PC-3 (cell line): Measurements from ENCODE around the gene LAT. TPM values are rescaled to one million over a fixed set of nuclear protein-coding genes. Genes with fewer than 3 reads are reported as not detected.

Source experiments
- ATAC-seq: fragments of 200-7000 bp; cut with Tn5 transposase; 2 replicates; pipeline ENCODE4 v1.9.1; 2020; ENCODE audit warnings: mild to moderate bottlenecking, moderate library complexity
- BruUV-seq: library from RNA; stranded (reverse); fragments of 400-500 nt; replicated peaks from 2 replicates; lab custom pipeline; 2021; lab: Mats Ljungman, UMichigan
- CTCF ChIA-PET: fragments of 300-600 bp; sonication (Branson Sonifier 250); formaldehyde crosslinking; loops from one replicate; lab custom pipeline; 2022; ENCODE audit warnings: antibody characterized with exemption; lab: Charles Lee
- POLR2A ChIA-PET: fragments of 300-600 bp; sonication (Branson Sonifier 250); formaldehyde crosslinking; loops from one replicate; lab custom pipeline; 2022; ENCODE audit warnings: antibody characterized with exemption; ENCODE audit not compliant: unreplicated experiment; lab: Charles Lee
- DNase-seq: peaks from one replicate; pipeline ENCODE4 v3.0.0-alpha.2; 2015
- H2AFZ ChIP-seq: fragments of 300-600 bp; sonication (generic); 2 replicates; pipeline ENCODE4 v1.6.0; 2016; ENCODE audit warnings: antibody characterized with exemption, low read length
- H3F3A ChIP-seq: fragments of 300-600 bp; sonication (generic); one replicate; pipeline ENCODE4 v1.6.0; 2017; ENCODE audit warnings: antibody characterized with exemption, low read length, control low read depth, mild to moderate bottlenecking; ENCODE audit not compliant: unreplicated experiment
- H3K27ac ChIP-seq: fragments of 300-600 bp; sonication (generic); 2 replicates; pipeline ENCODE4 v1.5.1; 2016; ENCODE audit warnings: mild to moderate bottlenecking, low read length
- H3K27me3 ChIP-seq: fragments of 300-600 bp; sonication (generic); 2 replicates; pipeline ENCODE4 v1.6.1; 2016; ENCODE audit warnings: low read length, mixed read lengths
- H3K36me3 ChIP-seq: fragments of 300-600 bp; sonication (generic); 2 replicates; pipeline ENCODE4 v1.6.1; 2016; ENCODE audit warnings: low read depth, mixed run types, low read length, mixed read lengths
- H3K4me1 ChIP-seq: fragments of 300-600 bp; sonication (generic); 2 replicates; pipeline ENCODE4 v1.5.1; 2016; ENCODE audit warnings: low read length; ENCODE audit not compliant: insufficient read depth
- H3K4me2 ChIP-seq: fragments of 300-600 bp; sonication (generic); 2 replicates; pipeline ENCODE4 v1.6.0; 2016; ENCODE audit warnings: low read length
- H3K4me3 ChIP-seq: fragments of 300-600 bp; sonication (generic); 2 replicates; pipeline ENCODE4 v1.5.1; 2016; ENCODE audit warnings: mild to moderate bottlenecking, low read length, mixed read lengths
- H3K79me2 ChIP-seq: fragments of 300-600 bp; sonication (generic); 2 replicates; pipeline ENCODE4 v1.6.1; 2017; ENCODE audit warnings: low read length, mixed read lengths
- H3K9ac ChIP-seq: fragments of 300-600 bp; sonication (generic); 2 replicates; pipeline ENCODE4 v1.6.0; 2016; ENCODE audit warnings: mild to moderate bottlenecking, low read length
- H3K9me2 ChIP-seq: fragments of 300-600 bp; sonication (generic); replicated peaks from 2 replicates; pipeline ENCODE4 v1.6.1; 2016; ENCODE audit warnings: mixed run types, low read length, mixed read lengths
- H3K9me3 ChIP-seq: fragments of 300-600 bp; sonication (generic); 2 replicates; pipeline ENCODE4 v1.6.1; 2016; ENCODE audit warnings: low read length, mixed read lengths
- H4K20me1 ChIP-seq: fragments of 300-600 bp; sonication (generic); 2 replicates; pipeline ENCODE4 v1.6.1; 2016; ENCODE audit warnings: low read length, mixed read lengths
- CTCF ChIP-seq: fragments of 300-600 bp; sonication (generic); conservative IDR thresholded peaks from 2 replicates; pipeline ENCODE4 v1.5.1; 2017; ENCODE audit warnings: antibody characterized with exemption, low read depth, mild to moderate bottlenecking, low read length
- EZH2 ChIP-seq: fragments of 300-600 bp; sonication (generic); IDR thresholded peaks from one replicate; pipeline ENCODE4 v1.6.1; 2017; ENCODE audit warnings: antibody characterized with exemption, mild to moderate bottlenecking, low read length; ENCODE audit not compliant: unreplicated experiment
- EZH2phosphoT487 ChIP-seq: fragments of 300-600 bp; sonication (generic); IDR thresholded peaks from 2 replicates; pipeline ENCODE4 v1.6.1; 2018; ENCODE audit warnings: mild to moderate bottlenecking, antibody characterized with exemption, low read length, borderline replicate concordance
- intact Hi-C: fragments of 100-400 bp; cut with micrococcal nuclease; formaldehyde crosslinking; loops from 2 replicates; pipeline ENCODE4 v1.9.0; 2023
- total RNA-seq: library from RNA; depleted of rRNA; stranded (reverse); fragments of >200 nt; gene quantifications from 2 replicates; pipeline ENCODE4 v1.2.3, GENCODE V29; 2014

The LAT gene
- total RNA-seq, 1 experiment from 2014 or later, result 1.0 TPM

GRCh38 chr16:28982949-28983348 is 1.9 kb upstream of the LAT start:
- ATAC-seq, result no peak
- H2AFZ ChIP-seq, result no peak overlapping the region

GRCh38 chr16:28983644-28984043 is 1.2 kb upstream of the LAT start:
- POLR2A ChIA-PET, result no interaction called here
- Histone ChIP-seq H3K4me3 (no peak overlapping the region), H3K9me2 (no peaks in the 10 kb centered on the region), H3K9me3 (no peaks in the 10 kb centered on the region), H3K4me1 (no peaks in the 10 kb centered on the region), H3K36me3 (peaks cover 6% of the 10 kb centered on the region; the same call in 1 of the 2 replicates), H3K27ac (no peak overlapping the region), H3K4me2 (no peak overlapping the region), H2AFZ (no peak overlapping the region), H4K20me1 (no peaks in the 10 kb centered on the region), H3K79me2 (no peaks in the 10 kb centered on the region), H3K9ac (no peak overlapping the region), H3F3A (no peaks in the 10 kb centered on the region), H3K27me3 (no peaks in the 10 kb centered on the region)
- CTCF ChIA-PET, result no interaction called here
- DNase-seq (no peak), ATAC-seq (no peak)
- TF ChIP-seq EZH2phosphoT487 (no peak), EZH2 (no peak), CTCF (no peak)
- no TSS peak for BruUV-seq
- intact Hi-C loops, result no loop called here

More at GRCh38 chr16:28982949-28983348, 1.9 kb upstream of the LAT start:
- intact Hi-C loops, result no loop called here
- Histone ChIP-seq H3K9me3 (no peaks in the 10 kb centered on the region), H3K27ac (no peak overlapping the region), H3K36me3 (peaks cover 6% of the 10 kb centered on the region; the same call in 1 of the 2 replicates), H3F3A (no peaks in the 10 kb centered on the region), H3K9me2 (no peaks in the 10 kb centered on the region), H3K9ac (no peak overlapping the region), H3K27me3 (no peaks in the 10 kb centered on the region), H3K4me1 (no peaks in the 10 kb centered on the region), H3K4me3 (no peak overlapping the region), H3K4me2 (no peak overlapping the region), H4K20me1 (no peaks in the 10 kb centered on the region), H3K79me2 (no peaks in the 10 kb centered on the region)
- DNase-seq, result no peak
- CTCF ChIA-PET, result no interaction called here
- POLR2A ChIA-PET, result no interaction called here
- TF ChIP-seq CTCF (no peak), EZH2 (no peak), EZH2phosphoT487 (no peak)
- no TSS peak for BruUV-seq

- H3K4me2 ChIP-seq, result no peak overlapping the region
- no peak overlapping the region for H3K4me3 ChIP-seq
Measured at GRCh38 chr16:28984091-28984490, 761 bp upstream of the LAT start.

More at GRCh38 chr16:28984091-28984490, 761 bp upstream of the LAT start:
- DNase-seq (no peak), ATAC-seq (no peak)
- no peak for TF ChIP-seq EZH2
- no peak for TF ChIP-seq EZH2phosphoT487
- no peak for TF ChIP-seq CTCF
- H3F3A ChIP-seq, result no peaks in the 10 kb centered on the region
- BruUV-seq, result no TSS peak
- no peak overlapping the region for H3K27ac ChIP-seq
- POLR2A ChIA-PET, result no interaction called here
- no peaks in the 10 kb centered on the region for H3K9me3 ChIP-seq
- CTCF ChIA-PET, result no interaction called here
- H2AFZ ChIP-seq, result no peak overlapping the region
- H3K36me3 ChIP-seq, result peaks cover 6% of the 10 kb centered on the region; the same call in 1 of the 2 replicates
- intact Hi-C loops, result no loop called here
- no peaks in the 10 kb centered on the region for H4K20me1 ChIP-seq
- H3K4me1 ChIP-seq, result no peaks in the 10 kb centered on the region
- no peaks in the 10 kb centered on the region for H3K27me3 ChIP-seq
- H3K9me2 ChIP-seq, result no peaks in the 10 kb centered on the region
- no peaks in the 10 kb centered on the region for H3K79me2 ChIP-seq
- H3K9ac ChIP-seq, result no peak overlapping the region
